Keratinocyte (primary cell): Measurements from ENCODE around the gene CPPED1. TPM values are rescaled to one million over a fixed set of nuclear protein-coding genes. Genes with fewer than 3 reads are reported as not detected.

Source experiments
- DNase-seq: peaks from one replicate; pipeline ENCODE4 v3.0.0-alpha.2; 2011; ENCODE audit warnings: low read depth, missing footprints, low spot score
- FAIRE-seq: peaks from 2 replicates; lab custom pipeline; 2011; peaks lifted over from hg19 to GRCh38; lab: Jason Lieb, UNC
- H2AFZ ChIP-seq: 2 replicates; pipeline ENCODE4 v1.6.0; 2012; ENCODE audit warnings: low read length, control low read depth, inconsistent platforms; ENCODE audit not compliant: control insufficient read depth
- H3K27ac ChIP-seq: 2 replicates; pipeline ENCODE4 v1.5.1; 2011; ENCODE audit warnings: low read length; ENCODE audit not compliant: control insufficient read depth, insufficient read depth
- H3K27me3 ChIP-seq: 3 replicates; pipeline ENCODE4 v1.6.0; 2011; ENCODE audit warnings: low read length; ENCODE audit not compliant: control insufficient read depth, insufficient read depth; ENCODE audit errors: extremely low read depth
- H3K36me3 ChIP-seq, 2 experiments: 2 replicates in 1 of 2; 3 replicates in 1 of 2; pipeline ENCODE4 v1.5.1; 2011; ENCODE audit warnings: low read length in 2 of 2, mild to moderate bottlenecking in 1 of 2; ENCODE audit not compliant: control insufficient read depth in 2 of 2, insufficient read depth in 2 of 2; ENCODE audit errors: extremely low read depth in 1 of 2
- H3K4me1 ChIP-seq: 3 replicates; pipeline ENCODE4 v1.5.1; 2011; ENCODE audit warnings: low read length; ENCODE audit not compliant: control insufficient read depth, insufficient read depth; ENCODE audit errors: extremely low read depth
- H3K4me2 ChIP-seq: 3 replicates; pipeline ENCODE4 v1.6.0; 2011; ENCODE audit warnings: low read depth, low read length; ENCODE audit not compliant: control insufficient read depth, insufficient read depth; ENCODE audit errors: extremely low read depth
- H3K4me3 ChIP-seq, 3 experiments: fragments of 200-600 bp in 1 of 3; sonication (generic) in 1 of 3; 2 replicates in 2 of 3; 3 replicates in 1 of 3; pipeline ENCODE4 v1.5.1; 2011 to 2016; ENCODE audit warnings: low read length in 3 of 3, mild to moderate bottlenecking in 3 of 3, control low read depth in 2 of 3, inconsistent platforms in 1 of 3, low read depth in 1 of 3, mixed read lengths in 1 of 3, mixed run types in 1 of 3, moderate library complexity in 1 of 3; ENCODE audit not compliant: control insufficient read depth in 2 of 3, insufficient read depth in 2 of 3; ENCODE audit errors: extremely low read depth in 1 of 3
- H3K79me2 ChIP-seq: 2 replicates; pipeline ENCODE4 v1.6.0; 2012; ENCODE audit warnings: low read length; ENCODE audit not compliant: control insufficient read depth, insufficient read depth
- H3K9ac ChIP-seq: 3 replicates; pipeline ENCODE4 v1.6.0; 2011; ENCODE audit warnings: low read length; ENCODE audit not compliant: control insufficient read depth, insufficient read depth; ENCODE audit errors: extremely low read depth
- H3K9me1 ChIP-seq: 3 replicates; pipeline ENCODE4 v1.6.0; 2011; ENCODE audit warnings: low read length; ENCODE audit not compliant: control insufficient read depth, insufficient read depth; ENCODE audit errors: extremely low read depth
- H3K9me3 ChIP-seq: 2 replicates; pipeline ENCODE4 v1.5.1; 2012; ENCODE audit warnings: low read depth, low read length; ENCODE audit not compliant: control insufficient read depth
- H4K20me1 ChIP-seq: 3 replicates; pipeline ENCODE4 v1.6.0; 2011; ENCODE audit warnings: low read length; ENCODE audit not compliant: control insufficient read depth, insufficient read depth; ENCODE audit errors: extremely low read depth
- CTCF ChIP-seq, 3 experiments: IDR thresholded peaks in 1 of 3; conservative IDR thresholded peaks in 1 of 3; optimal IDR thresholded peaks in 1 of 3; 2 replicates in 2 of 3; 3 replicates in 1 of 3; pipeline versions ENCODE3 to v1.5.1; 2011; ENCODE audit warnings: low read length in 3 of 3, mild to moderate bottlenecking in 3 of 3, moderate library complexity in 2 of 3, control low read depth in 1 of 3, inconsistent platforms in 1 of 3; ENCODE audit not compliant: insufficient read depth in 2 of 3; ENCODE audit errors: extremely low read depth in 1 of 3
- EZH2 ChIP-seq: IDR thresholded peaks from one replicate; pipeline ENCODE4 v1.6.1; 2012; ENCODE audit warnings: inconsistent platforms, mild to moderate bottlenecking, low read length, moderate library complexity
- dilution Hi-C: fragments of 300-500 bp; cut with MboI; formaldehyde crosslinking; loops from one replicate; pipeline ENCODE4 v1.7.0; 2020; ENCODE audit warnings: low sequenced_read_pairs; ENCODE audit not compliant: extremely low pct_ligation_motif_present
- polyA plus RNA-seq, 5 experiments: library from polyadenylated mRNA; depleted of rRNA in 3 of 5; stranded (reverse) in 3 of 5; stranded (forward) in 1 of 5; unstranded in 1 of 5; fragments of >200 nt; gene quantifications; 1 replicate in 1 of 5; 2 replicates in 3 of 5; 3 replicates in 1 of 5; pipeline versions ENCODE4 v1.2.1 to v1.2.3, GENCODE V29; 2011 to 2012; ENCODE audit warnings: missing spikeins in 2 of 5, low read depth in 1 of 5, low replicate concordance in 1 of 5

The CPPED1 gene
- polyA plus RNA-seq, 1 donor (not counting 4 experiments of a cell fraction or from before 2014, with no cell fraction given): 14.4 TPM

- Histone ChIP-seq H3K36me3 (no peaks in the 10 kb centered on the region), H4K20me1 (no peaks in the 10 kb centered on the region), H3K27ac (no peak overlapping the region), H3K9ac (no peak overlapping the region), H3K4me3 (no peak overlapping the region), H3K4me1 (peaks cover 25% of the 10 kb centered on the region), H3K79me2 (no peaks in the 10 kb centered on the region), H3K9me3 (no peaks in the 10 kb centered on the region), H3K9me1 (no peaks in the 10 kb centered on the region), H2AFZ (no peak overlapping the region), H3K4me2 (no peak overlapping the region), H3K27me3 (no peaks in the 10 kb centered on the region)
- DNase-seq: no peak
- dilution Hi-C loops: no loop called here
- FAIRE-seq: no peak
- TF ChIP-seq CTCF (optimal IDR thresholded peaks at IDR 0.05 in 1 of 3, IDR thresholded peaks at IDR 0.05 in 1 of 3, conservative IDR thresholded peaks at IDR 0.05 in 1 of 3; ENCODE audit: extremely low read depth in 1 of 3, insufficient read depth in 2 of 3, low read length in 3 of 3): no peak
- TF ChIP-seq EZH2: no peak
Observed at GRCh38 chr16:12614662-12615278, 188.9 kb downstream of the CPPED1 start.

GRCh38 chr16:12613992-12614661 lies 189.6 kb downstream of the CPPED1 start:
- dilution Hi-C loops: no loop called here
- TF ChIP-seq CTCF (optimal IDR thresholded peaks at IDR 0.05 in 1 of 3, IDR thresholded peaks at IDR 0.05 in 1 of 3, conservative IDR thresholded peaks at IDR 0.05 in 1 of 3; ENCODE audit: extremely low read depth in 1 of 3, insufficient read depth in 2 of 3, low read length in 3 of 3): no peak
- no peak for TF ChIP-seq EZH2
- Histone ChIP-seq H3K9ac (no peak overlapping the region), H4K20me1 (no peaks in the 10 kb centered on the region), H3K4me1 (peaks cover 25% of the 10 kb centered on the region), H3K36me3 (no peaks in the 10 kb centered on the region), H3K9me1 (no peaks in the 10 kb centered on the region), H2AFZ (no peak overlapping the region), H3K27ac (no peak overlapping the region), H3K4me3 (no peak overlapping the region), H3K27me3 (no peaks in the 10 kb centered on the region), H3K4me2 (no peak overlapping the region), H3K9me3 (no peaks in the 10 kb centered on the region), H3K79me2 (no peaks in the 10 kb centered on the region)
- no peak for FAIRE-seq
- no peak for DNase-seq
